GM23248 (cell line): Measurements from ENCODE around the gene BLTP1.

Source experiments
- EZH2 ChIP-seq: fragments of 200-600 bp; sonication (generic); IDR thresholded peaks from 2 replicates; pipeline ENCODE4 v1.6.1; 2018; ENCODE audit warnings: antibody characterized with exemption, mild to moderate bottlenecking; ENCODE audit not compliant: insufficient read depth, poor library complexity, severe bottlenecking
- EZH2phosphoT487 ChIP-seq: fragments of 200-600 bp; sonication (generic); IDR thresholded peaks from 2 replicates; pipeline ENCODE4 v1.6.1; 2018; ENCODE audit warnings: antibody characterized with exemption, moderate library complexity, mild to moderate bottlenecking, low read depth; ENCODE audit not compliant: insufficient read depth

- TF ChIP-seq EZH2phosphoT487 (no peak), EZH2 (no peak)
These were observed 23.1 kb upstream of the BLTP1 start for GRCh38 chr4:122129061-122129460.
